Neural cell (in vitro differentiated cells): ENCODE data around the gene MICAL2. TPM values are rescaled to one million over a fixed set of nuclear protein-coding genes. Genes with fewer than 3 reads are reported as not detected.

ENCODE experiments used
- H2AFZ ChIP-seq: fragments of 200-600, 300-800 bp; sonication (generic), shearing (Covaris generic); 2 replicates; pipeline ENCODE4 v1.6.0; 2014; ENCODE audit warnings: low read depth, mild to moderate bottlenecking, antibody characterized with exemption, low read length, moderate library complexity
- H3F3A ChIP-seq: fragments of 200-600 bp; shearing (Covaris generic); 2 replicates; pipeline ENCODE4 v1.6.1; 2016; ENCODE audit warnings: mild to moderate bottlenecking, moderate library complexity, mixed read lengths, antibody characterized with exemption, low read length; ENCODE audit not compliant: insufficient read depth, poor library complexity, severe bottlenecking
- H3K27ac ChIP-seq: fragments of 200-600, 300-800 bp; sonication (generic), shearing (Covaris generic); 2 replicates; pipeline ENCODE4 v1.5.1; 2014; ENCODE audit warnings: mild to moderate bottlenecking, low read length, moderate library complexity
- H3K27me3 ChIP-seq: fragments of 300-800, 200-600 bp; sonication (generic), shearing (Covaris generic); 2 replicates; pipeline ENCODE4 v1.6.0; 2014; ENCODE audit warnings: mild to moderate bottlenecking, low read depth, low read length, moderate library complexity; ENCODE audit not compliant: insufficient read depth
- H3K36me3 ChIP-seq: fragments of 300-800, 200-600 bp; sonication (generic), shearing (Covaris generic); 2 replicates; pipeline ENCODE4 v1.5.1; 2014; ENCODE audit warnings: mild to moderate bottlenecking, antibody characterized with exemption, low read length, moderate library complexity; ENCODE audit not compliant: insufficient read depth
- H3K4me2 ChIP-seq: fragments of 300-800, 200-600 bp; sonication (generic), shearing (Covaris generic); 2 replicates; pipeline ENCODE4 v1.6.0; 2014; ENCODE audit warnings: mild to moderate bottlenecking, low read length
- H3K4me3 ChIP-seq: fragments of 300-800, 200-600 bp; sonication (generic), shearing (Covaris generic); 2 replicates; pipeline ENCODE4 v1.5.1; 2014; ENCODE audit warnings: mild to moderate bottlenecking, low read length, moderate library complexity
- H3K79me2 ChIP-seq: fragments of 200-600 bp; shearing (Covaris generic); replicated peaks from 2 replicates; pipeline ENCODE4 v1.6.0; 2014; ENCODE audit warnings: mild to moderate bottlenecking, low read length, moderate library complexity; ENCODE audit not compliant: insufficient read depth
- H3K9ac ChIP-seq: fragments of 300-800, 200-600 bp; sonication (generic), shearing (Covaris generic); 2 replicates; pipeline ENCODE4 v1.6.1; 2016; ENCODE audit warnings: mild to moderate bottlenecking, low read length, mixed read lengths
- H3K9me2 ChIP-seq: fragments of 200-600 bp; shearing (Covaris generic); 2 replicates; pipeline ENCODE4 v1.6.1; 2016; ENCODE audit warnings: mild to moderate bottlenecking, low read length, mixed read lengths; ENCODE audit not compliant: insufficient read depth
- H3K9me3 ChIP-seq: fragments of 200-600, 300-800 bp; sonication (generic), shearing (Covaris generic); 2 replicates; pipeline ENCODE4 v1.6.1; 2016; ENCODE audit warnings: mild to moderate bottlenecking, mixed run types, low read length, moderate library complexity, mixed read lengths
- H4K20me1 ChIP-seq: fragments of 200-600 bp; shearing (Covaris generic); 2 replicates; pipeline ENCODE4 v1.6.1; 2016; ENCODE audit warnings: mild to moderate bottlenecking, mixed run types; ENCODE audit not compliant: insufficient read depth
- CTCF ChIP-seq: fragments of 450-650 bp; IDR thresholded peaks from 2 replicates; pipeline ENCODE4 v1.5.1; 2014; ENCODE audit warnings: antibody characterized with exemption, mild to moderate bottlenecking, moderate library complexity; ENCODE audit not compliant: poor library complexity, severe bottlenecking
- EP300 ChIP-seq: fragments of 450-650 bp; conservative IDR thresholded peaks from 2 replicates; pipeline ENCODE4 v1.6.1; 2014; ENCODE audit warnings: antibody characterized with exemption, mild to moderate bottlenecking, moderate library complexity; ENCODE audit not compliant: poor library complexity, severe bottlenecking
- EZH2 ChIP-seq: fragments of 200-600, 300-800 bp; shearing (Covaris generic), sonication (generic); IDR thresholded peaks from 2 replicates; pipeline ENCODE4 v1.6.1; 2014; ENCODE audit warnings: antibody characterized with exemption, low read length, borderline replicate concordance, mild to moderate bottlenecking; ENCODE audit not compliant: insufficient read depth, poor library complexity, severe bottlenecking
- MXI1 ChIP-seq: fragments of 450-650 bp; conservative IDR thresholded peaks from 2 replicates; pipeline ENCODE4 v1.6.1; 2014; ENCODE audit warnings: antibody characterized with exemption, mild to moderate bottlenecking; ENCODE audit not compliant: poor library complexity, severe bottlenecking
- POLR2AphosphoS5 ChIP-seq: IDR thresholded peaks from 2 replicates; pipeline ENCODE4 v1.6.1; 2012
- RAD21 ChIP-seq: fragments of 450-650 bp; conservative IDR thresholded peaks from 2 replicates; pipeline ENCODE4 v1.6.1; 2014; ENCODE audit warnings: antibody characterized with exemption, mild to moderate bottlenecking, moderate library complexity
- REST ChIP-seq: IDR thresholded peaks from 2 replicates; pipeline ENCODE4 v1.6.1; 2012; ENCODE audit warnings: borderline replicate concordance
- SMC3 ChIP-seq: fragments of 450-650 bp; conservative IDR thresholded peaks from 2 replicates; pipeline ENCODE4 v1.6.1; 2014; ENCODE audit warnings: antibody characterized with exemption, mild to moderate bottlenecking, moderate library complexity; ENCODE audit not compliant: poor library complexity
- TAF1 ChIP-seq: IDR thresholded peaks from 2 replicates; pipeline ENCODE4 v1.6.1; 2012; ENCODE audit warnings: low read depth
- polyA plus RNA-seq: library from polyadenylated mRNA; depleted of rRNA; stranded (reverse); fragments of >200 nt; gene quantifications from 2 replicates; pipeline ENCODE4 v1.2.3, GENCODE V29; 2014

Gene MICAL2
- polyA plus RNA-seq, 1 donor from 2014 or later = 2.2 TPM

GRCh38 chr11:12116425-12117032 lies 6.1 kb downstream of the MICAL2 start:
- Histone ChIP-seq H3K36me3 (no peaks in the 10 kb centered on the region), H3K9ac (no peak overlapping the region), H3F3A (no peaks in the 10 kb centered on the region), H3K27ac (no peak overlapping the region), H3K4me3 (no peak overlapping the region), H3K9me3 (no peaks in the 10 kb centered on the region), H4K20me1 (no peaks in the 10 kb centered on the region), H3K79me2 (no peaks in the 10 kb centered on the region), H2AFZ (no peak overlapping the region), H3K9me2 (no peaks in the 10 kb centered on the region), H3K27me3 (peaks cover 14% of the 10 kb centered on the region), H3K4me2 (no peak overlapping the region)
- TF ChIP-seq MXI1 (no peak), RAD21 (no peak), REST (no peak), EZH2 (no peak), POLR2AphosphoS5 (no peak), TAF1 (no peak), CTCF (no peak), EP300 (no peak), SMC3 (no peak)

GRCh38 chr11:12117200-12117599 lies 6.8 kb downstream of the MICAL2 start:
- H3K27ac ChIP-seq = no peak overlapping the region
- no peak overlapping the region for H3K4me2 ChIP-seq
- H2AFZ ChIP-seq = no peak overlapping the region
- H3K9me3 ChIP-seq = no peaks in the 10 kb centered on the region
- no peaks in the 10 kb centered on the region for H3F3A ChIP-seq
- no peaks in the 10 kb centered on the region for H3K36me3 ChIP-seq
- H3K79me2 ChIP-seq = no peaks in the 10 kb centered on the region
- H4K20me1 ChIP-seq = no peaks in the 10 kb centered on the region
- no peaks in the 10 kb centered on the region for H3K9me2 ChIP-seq
- H3K9ac ChIP-seq = no peak overlapping the region
- no peak overlapping the region for H3K4me3 ChIP-seq
- peaks cover 8% of the 10 kb centered on the region for H3K27me3 ChIP-seq
- no peak for TF ChIP-seq RAD21
- TF ChIP-seq CTCF = no peak
- TF ChIP-seq POLR2AphosphoS5 = no peak
- TF ChIP-seq TAF1 = no peak
- TF ChIP-seq EZH2 = no peak
- no peak for TF ChIP-seq REST
- TF ChIP-seq MXI1 = no peak
- no peak for TF ChIP-seq SMC3
- TF ChIP-seq EP300 = no peak
